ENCODE data around the gene HSPA1L. TPM values are rescaled to one million over a fixed set of nuclear protein-coding genes. Genes with fewer than 3 reads are reported as not detected.

HSPA1L gene
- total RNA-seq, 1 donor from 2014 or later: 0.98 TPM

GRCh38 chr6:31792090-31792374 is 23.1 kb downstream of the HSPA1L start:
- no peak overlapping the region for H3K27ac ChIP-seq (ENCODE audit: low read depth, low read length)
- no peak for TF ChIP-seq EZH2 (IDR thresholded peaks at IDR 0.05; ENCODE audit: insufficient read depth, low read length)
- no peak for TF ChIP-seq CTCF (IDR thresholded peaks at IDR 0.05; ENCODE audit: insufficient read depth, low read depth, low read length)

GRCh38 chr6:31791324-31792089 is 23.6 kb downstream of the HSPA1L start:
- FAIRE-seq: no peak
- DNase-seq (ENCODE audit: low read depth): no peak
- peaks cover 10% of the 10 kb centered on the region for H3K36me3 Mint-ChIP-seq (ENCODE audit: low read depth, unreplicated experiment)

More at GRCh38 chr6:31792090-31792374, 23.1 kb downstream of the HSPA1L start:
- DNase-seq (ENCODE audit: low read depth): no peak
- Histone ChIP-seq H3K9ac (ENCODE audit: low read length) (peak overlapping the region; percentile 20), H4K20me1 (ENCODE audit: insufficient read depth, low read length) (peaks cover 11% of the 10 kb centered on the region), H2AFZ (ENCODE audit: low read depth, low read length) (no peak overlapping the region), H3K36me3 (ENCODE audit: insufficient read depth, low read length) (peaks cover 19% of the 10 kb centered on the region), H3K4me1 (ENCODE audit: insufficient read depth, low read length) (peaks cover 21% of the 10 kb centered on the region), H3K4me3 (ENCODE audit: insufficient read depth, low read depth, low read length) (no peak overlapping the region), H3K79me2 (ENCODE audit: insufficient read depth, low read length) (peaks cover 47% of the 10 kb centered on the region), H3K27me3 (ENCODE audit: insufficient read depth, low read length) (no peaks in the 10 kb centered on the region), H3K4me2 (ENCODE audit: low read length) (peak overlapping the region; percentile 89), H3K9me3 (ENCODE audit: insufficient read depth, low read depth, low read length) (no peaks in the 10 kb centered on the region)
- H3K4me1 Mint-ChIP-seq (ENCODE audit: low read depth, unreplicated experiment): peaks cover 11% of the 10 kb centered on the region
- no peak overlapping the region for H3K27ac Mint-ChIP-seq (ENCODE audit: unreplicated experiment)
- no peaks in the 10 kb centered on the region for H3K9me3 Mint-ChIP-seq (ENCODE audit: unreplicated experiment)
- H3K4me3 Mint-ChIP-seq (ENCODE audit: unreplicated experiment): peak overlapping the region; percentile 34
- H3K27me3 Mint-ChIP-seq (ENCODE audit: low read depth, unreplicated experiment): no peaks in the 10 kb centered on the region
- H3K36me3 Mint-ChIP-seq (ENCODE audit: low read depth, unreplicated experiment): peaks cover 10% of the 10 kb centered on the region
- no peak for FAIRE-seq

More at GRCh38 chr6:31791324-31792089, 23.6 kb downstream of the HSPA1L start:
- peaks cover 11% of the 10 kb centered on the region for H3K4me1 Mint-ChIP-seq (ENCODE audit: low read depth, unreplicated experiment)
- no peaks in the 10 kb centered on the region for H3K9me3 ChIP-seq (ENCODE audit: insufficient read depth, low read depth, low read length)
- no peak overlapping the region for H2AFZ ChIP-seq (ENCODE audit: low read depth, low read length)
- H3K27ac ChIP-seq (ENCODE audit: low read depth, low read length): no peak overlapping the region
- peak overlapping the region; percentile 70 for H3K4me3 Mint-ChIP-seq (ENCODE audit: unreplicated experiment)
- peak; percentile 55 for TF ChIP-seq CTCF (IDR thresholded peaks at IDR 0.05; ENCODE audit: insufficient read depth, low read depth, low read length)
- TF ChIP-seq EZH2 (IDR thresholded peaks at IDR 0.05; ENCODE audit: insufficient read depth, low read length): no peak
- H4K20me1 ChIP-seq (ENCODE audit: insufficient read depth, low read length): peaks cover 11% of the 10 kb centered on the region
- H3K9me3 Mint-ChIP-seq (ENCODE audit: unreplicated experiment): no peaks in the 10 kb centered on the region
- peaks cover 21% of the 10 kb centered on the region for H3K4me1 ChIP-seq (ENCODE audit: insufficient read depth, low read length)
- H3K27me3 Mint-ChIP-seq (ENCODE audit: low read depth, unreplicated experiment): no peaks in the 10 kb centered on the region
- no peak overlapping the region for H3K9ac ChIP-seq (ENCODE audit: low read length)
- no peaks in the 10 kb centered on the region for H3K27me3 ChIP-seq (ENCODE audit: insufficient read depth, low read length)
- H3K4me2 ChIP-seq (ENCODE audit: low read length): no peak overlapping the region
- H3K36me3 ChIP-seq (ENCODE audit: insufficient read depth, low read length): peaks cover 18% of the 10 kb centered on the region
- no peak overlapping the region for H3K27ac Mint-ChIP-seq (ENCODE audit: unreplicated experiment)
- no peak overlapping the region for H3K4me3 ChIP-seq (ENCODE audit: insufficient read depth, low read depth, low read length)
- H3K79me2 ChIP-seq (ENCODE audit: insufficient read depth, low read length): peaks cover 47% of the 10 kb centered on the region

Data from astrocyte (in vitro differentiated cells and primary cell).